Suppressor macrophage treated with lipopolysaccharide for 4 hours (primary cell): ENCODE measurements around the gene EPB41.

Experiments
- DNase-seq: peaks from one replicate; pipeline ENCODE4 v3.0.0-alpha.2; 2020

The EPB41 gene

GRCh38 chr1:28914228-28915030, at the start of gene EPB41:
EPB41 (plus strand) TSS chr1:28914569; CDS start chr1:28987438, 72,869 bp downstream.
- peak; percentile 88 for DNase-seq

DNA sequence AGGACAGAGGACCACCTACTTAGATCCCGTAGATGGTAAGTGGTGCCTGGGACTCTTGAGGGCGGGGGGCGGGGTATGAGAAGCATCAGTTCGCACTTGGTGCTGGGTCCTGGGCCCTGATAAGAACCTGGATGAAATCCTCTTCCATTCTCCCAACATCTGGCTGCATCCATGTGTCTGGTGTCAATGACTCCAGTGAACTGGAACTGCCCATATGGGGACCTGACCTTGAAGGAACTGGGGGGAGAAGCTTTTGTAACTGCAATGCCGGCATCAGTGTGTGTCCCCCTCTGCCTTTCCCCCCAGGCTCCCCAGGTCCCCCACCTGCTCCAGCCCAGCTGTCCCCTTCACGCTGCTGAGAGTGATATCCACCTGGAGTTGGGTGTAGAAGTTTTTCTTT, 49.7 kb upstream of the EPB41 start:
- no peak for DNase-seq

DNA sequence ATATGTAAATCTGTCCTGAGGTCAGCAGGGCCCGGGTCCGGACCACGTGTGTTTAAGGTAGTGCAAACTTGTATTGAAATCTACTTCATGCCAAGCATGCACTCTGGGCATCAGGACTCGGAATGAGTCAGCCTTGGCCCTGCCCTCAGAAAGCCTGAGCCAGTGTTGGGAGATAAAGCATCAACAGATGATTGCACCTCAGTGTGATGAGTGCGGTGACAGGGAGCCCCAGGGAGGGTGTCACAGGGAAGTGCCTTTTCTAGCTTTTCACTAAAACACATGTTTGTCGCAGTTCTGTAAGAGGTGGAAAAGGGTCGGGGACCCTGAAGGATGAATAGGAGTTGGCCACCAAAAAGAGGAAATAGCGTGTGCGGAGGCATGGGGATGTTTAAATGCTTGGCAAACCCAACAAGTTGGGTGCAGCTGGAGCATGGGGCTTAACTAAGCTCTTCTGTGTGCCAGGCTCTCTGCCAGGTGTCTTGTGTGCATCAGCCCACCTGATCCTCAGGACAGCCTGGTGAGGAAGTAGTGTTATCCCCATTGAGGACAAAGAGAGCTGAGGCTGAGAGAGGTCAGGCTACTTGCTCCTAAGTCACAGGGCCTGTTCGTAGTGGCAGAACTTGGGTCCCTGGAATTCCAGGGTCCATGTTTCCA, 48.2 kb upstream of the EPB41 start:
- no peak for DNase-seq

GRCh38 chr1:28867850-28868249, 46.5 kb upstream of the EPB41 start:
- DNase-seq, result no peak

DNA sequence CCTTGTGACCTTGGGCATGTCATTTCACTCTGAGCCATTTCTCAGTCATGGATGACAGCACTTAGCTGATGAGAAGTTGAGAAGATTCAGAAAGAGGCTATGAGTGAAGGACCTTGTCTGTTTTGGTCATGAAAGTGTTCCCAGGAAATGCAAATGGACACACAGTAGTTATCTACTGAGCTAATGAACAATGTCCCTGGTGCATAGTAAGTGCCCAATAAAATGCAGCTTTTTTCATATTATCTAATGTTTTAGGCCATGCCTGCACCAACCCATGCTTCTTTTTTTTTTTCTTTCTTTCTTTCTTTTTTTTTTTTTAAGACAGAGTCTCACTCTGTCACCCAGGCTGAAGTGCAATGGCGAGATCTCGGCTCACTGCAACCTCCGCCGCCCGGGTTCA, 44.4 kb upstream of the EPB41 start:
- DNase-seq, result no peak

GRCh38 chr1:28871631-28872401, 42.6 kb upstream of the EPB41 start:
- no peak for DNase-seq

- DNase-seq, result peak; percentile 70
These were observed 39.2 kb upstream of the EPB41 start for GRCh38 chr1:28875134-28875533.

DNA sequence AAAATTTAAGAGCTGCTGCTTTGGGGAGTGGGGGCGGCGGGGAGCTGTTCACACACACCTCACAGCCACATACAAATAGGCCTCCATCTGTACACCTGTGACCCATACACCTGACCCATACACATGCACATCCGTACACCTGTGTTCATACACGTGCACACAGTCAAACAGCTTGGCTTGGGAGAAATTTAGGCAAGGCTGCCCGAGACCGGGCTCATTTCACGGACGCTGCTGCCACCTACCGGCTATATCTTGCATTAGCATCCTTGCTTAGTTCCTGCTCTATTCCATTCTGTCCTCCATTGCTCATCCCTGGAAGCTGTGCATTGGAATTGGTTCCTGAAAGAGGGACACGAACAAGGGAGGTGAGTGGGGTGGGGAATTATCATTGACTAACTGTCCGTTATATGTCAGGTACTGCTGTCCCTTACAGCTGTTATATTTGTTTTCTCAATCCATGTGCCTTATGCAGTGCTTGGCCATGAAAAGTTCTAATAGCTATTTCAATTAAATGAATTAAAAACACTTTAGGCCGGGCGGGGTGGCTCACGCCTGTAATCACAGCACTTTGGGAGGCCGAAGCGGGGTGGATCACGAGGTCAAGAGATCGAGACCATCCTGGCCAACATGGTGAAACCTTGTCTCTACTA, 37.1 kb upstream of the EPB41 start:
- DNase-seq, result peak; percentile 85

GRCh38 chr1:28878796-28879195, 35.6 kb upstream of the EPB41 start:
- DNase-seq, result no peak

GRCh38 chr1:28882009-28882628, 32.2 kb upstream of the EPB41 start:
- DNase-seq, result peak; percentile 82

GRCh38 chr1:28883242-28883616, 31.1 kb upstream of the EPB41 start:
- DNase-seq, result no peak

DNA sequence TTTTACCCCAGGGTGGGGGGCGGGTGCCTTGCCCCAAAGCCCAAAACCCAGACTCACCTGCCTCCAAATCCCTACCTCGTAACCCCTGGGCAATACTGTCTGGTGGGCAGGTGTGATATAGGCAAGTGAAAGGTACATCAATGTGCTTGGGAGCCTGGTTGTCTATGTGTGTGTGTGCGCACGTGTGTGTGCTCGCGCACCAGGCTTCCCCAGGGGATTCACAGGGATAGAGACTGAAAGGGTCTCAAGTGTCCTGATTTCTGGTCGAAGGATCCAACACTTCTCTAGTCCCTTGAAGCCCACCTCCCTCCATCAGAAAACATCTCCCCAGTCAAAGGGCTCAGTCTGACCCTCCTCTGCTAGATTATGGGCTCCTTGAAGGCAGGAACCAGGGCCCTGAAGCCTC, 28.9 kb upstream of the EPB41 start:
- DNase-seq, result no peak

- DNase-seq, result peak; percentile 29
These were observed 28.2 kb upstream of the EPB41 start for GRCh38 chr1:28885977-28886730.

DNA sequence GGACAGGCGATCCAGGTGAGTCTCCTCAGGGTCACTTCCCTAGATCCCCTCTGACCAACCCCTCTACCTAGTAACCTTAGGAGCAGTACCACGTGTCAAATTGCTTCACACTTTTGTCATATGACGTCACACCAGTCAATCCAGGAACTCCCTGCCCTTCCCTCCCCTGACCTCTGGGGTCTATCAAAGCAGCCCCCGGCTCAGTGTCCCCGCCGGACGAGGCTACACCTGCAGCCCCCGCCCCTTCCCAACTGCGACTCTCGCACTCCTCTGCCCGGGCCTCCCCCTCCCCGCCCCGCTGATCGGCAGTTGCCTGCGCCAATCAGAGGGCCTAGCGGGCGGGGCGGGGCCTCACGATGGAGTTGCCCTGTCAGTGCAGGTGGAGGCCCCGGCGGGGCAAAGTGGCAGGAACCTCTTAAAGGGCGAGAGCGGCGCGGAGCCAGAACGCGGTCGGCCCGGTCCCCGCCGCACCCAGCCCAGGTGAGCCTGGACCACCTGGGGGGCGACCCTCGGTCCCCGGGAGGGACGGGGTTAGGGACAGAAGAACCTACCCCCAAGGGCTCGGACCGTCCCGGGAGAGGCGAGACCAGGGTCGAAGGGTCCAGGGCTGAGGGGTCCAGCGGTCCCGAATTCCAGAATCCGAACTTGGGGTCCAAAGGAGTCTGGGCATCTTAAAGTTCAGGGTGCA, 27.5 kb upstream of the EPB41 start:
- peak; percentile 89 for DNase-seq

GRCh38 chr1:28887419-28887834, 26.9 kb upstream of the EPB41 start:
- peak; percentile 27 for DNase-seq

DNA sequence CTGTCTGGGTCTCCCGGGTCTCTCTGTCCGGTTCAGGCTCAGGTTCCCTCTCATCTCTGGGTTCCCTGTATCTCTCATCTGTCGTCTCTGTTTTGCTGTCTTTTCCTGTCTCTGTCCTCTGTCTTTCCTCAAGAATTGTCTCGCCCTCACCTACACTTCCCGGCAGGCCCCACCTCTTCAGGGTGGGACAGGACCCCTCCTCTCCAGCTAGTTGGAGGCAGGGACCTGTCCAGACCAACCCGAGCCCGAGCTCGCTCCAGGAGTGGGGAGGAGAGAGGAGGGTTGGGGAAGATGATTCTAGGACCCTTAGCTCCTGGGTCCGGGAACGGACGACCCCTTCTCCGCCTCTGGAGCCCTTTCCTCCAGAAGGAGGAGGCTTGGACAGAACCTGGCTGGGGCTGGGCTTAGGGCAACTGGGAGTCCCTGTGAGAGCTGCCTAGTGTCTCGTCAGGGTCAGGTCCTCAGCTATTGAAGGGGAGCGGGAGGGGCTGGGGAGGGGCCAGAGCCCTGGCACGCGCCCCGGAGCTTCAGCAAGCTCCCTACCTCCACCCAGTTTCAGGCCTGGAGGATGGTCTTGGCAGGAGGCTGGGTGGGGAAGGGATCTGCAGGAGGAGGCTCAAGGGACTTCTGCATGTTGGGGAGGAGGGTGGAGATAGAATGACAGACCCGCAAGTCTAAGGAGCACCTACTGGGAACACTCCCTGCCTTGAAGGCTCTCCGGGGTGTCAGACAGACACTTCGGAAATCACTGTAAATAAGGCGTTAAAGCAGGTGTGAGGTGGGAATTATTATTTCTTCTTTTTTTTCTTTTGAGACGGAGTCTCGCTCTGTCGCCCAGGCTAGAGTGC, 26.3 kb upstream of the EPB41 start:
- DNase-seq, result no peak

GRCh38 chr1:28888915-28889314, 25.5 kb upstream of the EPB41 start:
- no peak for DNase-seq

DNA sequence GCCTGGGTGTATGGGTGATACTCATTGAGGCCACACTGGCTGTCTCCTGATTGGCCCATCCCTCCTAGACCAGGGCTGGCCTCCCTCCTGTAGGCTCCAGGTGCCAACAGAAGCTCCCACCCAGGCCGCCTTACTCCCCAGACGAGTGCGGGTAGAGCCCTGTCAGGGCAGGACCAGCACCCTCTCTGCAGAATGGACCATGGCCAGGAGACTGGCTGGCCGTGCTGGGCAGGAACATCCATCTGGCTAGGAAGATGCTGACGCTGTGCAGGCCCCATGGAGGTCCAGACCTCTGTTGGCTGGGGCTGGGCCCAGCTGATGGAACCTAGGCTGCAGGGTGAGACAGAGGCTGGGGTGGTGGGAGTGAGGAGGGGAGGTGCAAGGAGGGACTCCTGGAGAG, 25.0 kb upstream of the EPB41 start:
- DNase-seq, result no peak

GRCh38 chr1:28890435-28890834, 23.9 kb upstream of the EPB41 start:
- no peak for DNase-seq

GRCh38 chr1:28890836-28891235, 23.5 kb upstream of the EPB41 start:
- no peak for DNase-seq
